Right atrium auricular region (tissue), 2 donors: ENCODE results near the gene ANKDD1B. TPM values are rescaled to one million over a fixed set of nuclear protein-coding genes. Genes with fewer than 3 reads are reported as not detected.
"Not testable (repeated sequence)": the region's sequence is repeated elsewhere in the genome, so short reads cannot be mapped to it uniquely, and the experiment has no call there.

ENCODE experiments used
- DNase-seq: peaks from one replicate; pipeline ENCODE4 v3.0.0-alpha.2; 2019; ENCODE audit warnings: low spot score
- H3K27ac ChIP-seq, 2 donors: fragments of 200-600 bp; sonication (generic); 1 replicate in 1 of 2; 2 replicates in 1 of 2; pipeline ENCODE4 v1.5.1; 2016 to 2019
- H3K27me3 ChIP-seq, 2 donors: fragments of 200-600 bp; sonication (generic); one replicate each; pipeline versions ENCODE4 v1.5.1 to v1.6.0; 2017 to 2019
- H3K36me3 ChIP-seq: fragments of 200-600 bp; sonication (generic); one replicate; pipeline ENCODE4 v1.5.1; 2016
- H3K4me1 ChIP-seq, 2 donors: fragments of 200-600 bp; sonication (generic); one replicate each; pipeline versions ENCODE4 v1.5.1 to v1.6.0; 2017 to 2019
- H3K4me3 ChIP-seq, 2 donors: fragments of 200-600 bp; sonication (generic); 1 replicate in 1 of 2; 2 replicates in 1 of 2; pipeline ENCODE4 v1.5.1; 2017 to 2019; ENCODE audit warnings: mild to moderate bottlenecking in 1 of 2, moderate library complexity in 1 of 2
- H3K9me3 ChIP-seq, 2 donors: fragments of 200-600 bp; sonication (generic); one replicate each; pipeline ENCODE4 v1.5.1; 2019
- total RNA-seq, 2 donors: library from RNA; depleted of rRNA; stranded (reverse); fragments of >200 nt; gene quantifications; one replicate each; pipeline ENCODE4 v1.1.0, GENCODE V29; 2016
- TF ChIP-seq, protein P1 (sequence below), 2 donors: fragments of 200-600 bp; sonication (generic); IDR thresholded peaks; one replicate each; pipeline ENCODE4 v1.5.1; 2019; ENCODE audit warnings: antibody characterized with exemption in 2 of 2

ANKDD1B gene
- not detected for total RNA-seq

DNA sequence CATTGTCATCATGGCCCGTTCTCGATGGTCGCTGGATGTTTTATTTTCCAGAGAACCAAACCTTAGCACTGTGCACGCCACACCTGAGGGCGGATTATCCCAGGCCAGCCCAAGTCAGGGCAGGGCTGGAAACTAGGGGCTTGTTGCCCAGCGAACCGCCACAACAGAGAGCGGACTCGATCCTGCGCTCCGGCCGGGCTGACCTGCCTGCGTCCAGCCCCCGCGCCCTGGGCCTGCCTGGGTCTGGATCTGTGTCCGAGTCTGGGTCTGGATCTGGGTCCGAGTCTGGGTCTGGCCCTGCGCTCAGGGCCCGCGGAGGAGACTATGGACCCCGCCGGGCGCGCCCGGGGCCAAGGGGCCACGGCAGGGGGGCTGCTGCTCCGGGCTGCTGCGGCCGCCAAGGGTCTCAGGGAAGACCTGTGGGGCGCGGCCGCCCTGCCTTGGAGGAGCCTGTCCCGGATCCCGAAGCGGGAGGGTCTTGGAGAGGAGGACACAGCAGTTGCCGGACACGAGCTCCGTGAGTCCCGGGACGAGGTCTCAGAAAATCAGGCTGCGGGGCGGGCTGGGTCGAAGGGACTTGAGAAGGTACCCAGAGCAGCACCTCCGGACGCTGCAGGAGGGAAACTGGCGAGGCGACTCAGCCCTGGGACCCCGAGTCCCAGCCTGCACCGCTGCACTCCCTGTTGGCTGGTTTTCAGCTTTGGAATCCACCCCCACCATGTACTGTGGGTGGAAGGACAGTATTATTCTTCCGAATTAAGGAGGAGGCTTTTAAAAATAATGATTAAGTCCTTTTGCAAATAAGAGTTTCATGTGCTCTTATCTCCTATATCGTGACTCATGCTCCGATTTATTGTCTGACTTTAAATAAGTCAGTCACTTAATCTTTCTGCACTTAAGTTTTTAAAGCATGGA is at the start of gene ANKDD1B:
ANKDD1B (plus strand) TSS at position 143 of the 915 bp plus-strand sequence; CDS start at position 325, 182 bp downstream.
- H3K27ac ChIP-seq: no peak within 1 kb of the TSS
- TF ChIP-seq, protein P1, sequence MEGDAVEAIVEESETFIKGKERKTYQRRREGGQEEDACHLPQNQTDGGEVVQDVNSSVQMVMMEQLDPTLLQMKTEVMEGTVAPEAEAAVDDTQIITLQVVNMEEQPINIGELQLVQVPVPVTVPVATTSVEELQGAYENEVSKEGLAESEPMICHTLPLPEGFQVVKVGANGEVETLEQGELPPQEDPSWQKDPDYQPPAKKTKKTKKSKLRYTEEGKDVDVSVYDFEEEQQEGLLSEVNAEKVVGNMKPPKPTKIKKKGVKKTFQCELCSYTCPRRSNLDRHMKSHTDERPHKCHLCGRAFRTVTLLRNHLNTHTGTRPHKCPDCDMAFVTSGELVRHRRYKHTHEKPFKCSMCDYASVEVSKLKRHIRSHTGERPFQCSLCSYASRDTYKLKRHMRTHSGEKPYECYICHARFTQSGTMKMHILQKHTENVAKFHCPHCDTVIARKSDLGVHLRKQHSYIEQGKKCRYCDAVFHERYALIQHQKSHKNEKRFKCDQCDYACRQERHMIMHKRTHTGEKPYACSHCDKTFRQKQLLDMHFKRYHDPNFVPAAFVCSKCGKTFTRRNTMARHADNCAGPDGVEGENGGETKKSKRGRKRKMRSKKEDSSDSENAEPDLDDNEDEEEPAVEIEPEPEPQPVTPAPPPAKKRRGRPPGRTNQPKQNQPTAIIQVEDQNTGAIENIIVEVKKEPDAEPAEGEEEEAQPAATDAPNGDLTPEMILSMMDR (IDR thresholded peaks at IDR 0.05): no peak
- no peaks in the 10 kb centered on the region for H3K9me3 ChIP-seq
- H3K27me3 ChIP-seq: no peaks in the 10 kb centered on the region
- peak within 1 kb of the TSS; percentile 35 to 51 for H3K4me3 ChIP-seq
- peaks cover 0 to 12% of the 10 kb centered on the region in 2 donors for H3K4me1 ChIP-seq
- DNase-seq: no peak
- no peaks in the 10 kb centered on the region for H3K36me3 ChIP-seq

DNA sequence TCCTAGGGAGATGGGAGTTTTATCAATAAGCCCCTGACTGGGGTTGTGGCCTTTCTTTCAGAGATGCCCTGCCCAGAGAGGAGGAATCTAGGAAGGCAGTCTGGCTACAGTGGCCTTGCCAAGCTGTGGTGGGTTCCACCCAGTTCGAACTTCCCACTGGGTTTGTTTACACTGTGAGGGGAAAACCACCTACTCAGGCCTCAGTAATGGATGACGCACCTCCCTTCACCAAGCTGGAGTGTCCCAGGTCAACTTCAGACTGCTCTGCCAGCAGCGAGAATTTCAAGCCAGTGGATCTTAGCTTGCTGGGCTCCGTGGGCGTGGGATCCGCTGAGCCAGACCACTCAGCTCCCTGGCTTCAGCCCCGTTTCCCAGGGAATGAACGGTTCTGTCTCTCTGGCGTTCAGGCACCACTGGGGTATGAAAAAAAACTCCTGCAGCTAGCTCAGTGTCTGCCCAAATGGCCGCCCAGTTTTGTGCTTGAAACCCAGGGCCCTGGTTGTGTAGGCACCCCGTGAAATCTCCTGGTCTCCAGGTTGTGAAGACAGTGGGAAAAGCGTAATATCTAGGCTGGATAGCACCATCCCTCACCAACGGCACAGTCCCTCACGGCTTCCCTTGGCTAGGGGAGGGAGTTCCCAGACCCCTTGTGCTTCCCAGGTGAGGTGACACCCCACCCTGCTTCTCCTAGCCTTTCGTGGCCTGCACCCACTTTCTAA is 45.1 kb upstream of the ANKDD1B start:
- peak overlapping the region in 1 of 2 donors; percentile 56 for H3K27ac ChIP-seq
- H3K4me3 ChIP-seq, H3K27me3 ChIP-seq, H3K36me3 ChIP-seq, DNase-seq: not testable (repeated sequence)
- peaks cover 0 to 14% of the 10 kb centered on the region in 2 donors for H3K9me3 ChIP-seq
- H3K4me1 ChIP-seq: peaks cover 0 to 30% of the 10 kb centered on the region in 2 donors

DNA sequence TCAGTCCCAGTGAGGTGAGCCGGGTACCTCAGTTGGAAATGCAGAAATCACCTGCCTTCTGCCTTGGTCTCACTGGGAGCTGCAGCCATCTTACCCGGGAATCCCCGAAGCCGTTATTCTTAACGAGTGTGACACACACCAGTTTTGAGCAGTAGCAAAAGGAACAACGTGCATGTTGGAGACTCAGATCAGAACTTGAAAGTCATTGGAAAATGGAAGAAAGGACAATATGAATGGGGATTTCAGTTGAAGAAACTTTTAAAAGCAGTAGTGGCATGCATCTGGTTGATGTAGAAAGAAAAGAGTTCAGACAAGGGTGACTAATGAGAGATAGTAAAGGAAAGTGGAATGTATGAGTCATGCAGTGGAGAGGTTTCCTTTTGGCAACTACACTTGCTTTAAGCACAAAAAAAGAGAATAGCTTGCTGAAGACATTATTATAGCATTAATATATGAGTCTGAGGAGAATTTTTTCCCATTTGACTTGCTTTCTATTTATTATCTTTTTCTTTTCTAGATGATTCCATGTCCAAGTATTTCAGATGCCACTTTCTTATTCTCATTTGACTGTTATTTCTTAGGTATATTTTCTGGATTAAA is 44.4 kb upstream of the ANKDD1B start:
- Histone ChIP-seq H3K4me1 (peaks cover 0 to 37% of the 10 kb centered on the region in 2 donors), H3K36me3 (peaks cover 5% of the 10 kb centered on the region), H3K4me3 (peak overlapping the region in 1 of 2 donors; percentile 1), H3K27ac (peak overlapping the region in 1 of 2 donors; percentile 56), H3K9me3 (peaks cover 0 to 14% of the 10 kb centered on the region in 2 donors), H3K27me3 (no peaks in the 10 kb centered on the region)
- no peak for DNase-seq
- TF ChIP-seq, protein P1 (IDR thresholded peaks at IDR 0.05): no peak

DNA sequence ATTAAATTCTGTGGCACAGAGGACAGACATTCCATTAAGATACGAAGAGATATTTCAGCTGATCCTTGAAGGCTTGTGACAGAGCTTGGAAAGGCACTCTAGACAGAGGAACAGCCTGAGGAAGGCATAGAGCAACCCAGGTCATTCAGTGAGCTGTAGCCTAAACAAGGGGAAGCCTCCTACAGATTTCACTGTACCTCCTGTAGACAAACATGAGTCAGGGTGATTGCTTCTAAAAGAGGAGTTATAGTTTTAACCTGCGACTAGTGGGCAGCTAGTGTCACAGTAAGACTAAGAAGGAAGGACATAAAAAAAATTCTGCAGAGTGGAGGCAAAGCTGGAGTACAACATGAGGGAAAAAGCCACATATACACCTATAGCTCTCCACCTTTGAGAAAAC is 43.5 kb upstream of the ANKDD1B start:
- no peak overlapping the region for H3K27ac ChIP-seq
- peaks cover 5% of the 10 kb centered on the region for H3K36me3 ChIP-seq
- peaks cover 0 to 13% of the 10 kb centered on the region in 2 donors for H3K9me3 ChIP-seq
- DNase-seq: no peak
- TF ChIP-seq, protein P1 (IDR thresholded peaks at IDR 0.05): no peak
- H3K4me1 ChIP-seq: peaks cover 0 to 38% of the 10 kb centered on the region in 2 donors
- no peak overlapping the region for H3K4me3 ChIP-seq
- no peaks in the 10 kb centered on the region for H3K27me3 ChIP-seq

DNA sequence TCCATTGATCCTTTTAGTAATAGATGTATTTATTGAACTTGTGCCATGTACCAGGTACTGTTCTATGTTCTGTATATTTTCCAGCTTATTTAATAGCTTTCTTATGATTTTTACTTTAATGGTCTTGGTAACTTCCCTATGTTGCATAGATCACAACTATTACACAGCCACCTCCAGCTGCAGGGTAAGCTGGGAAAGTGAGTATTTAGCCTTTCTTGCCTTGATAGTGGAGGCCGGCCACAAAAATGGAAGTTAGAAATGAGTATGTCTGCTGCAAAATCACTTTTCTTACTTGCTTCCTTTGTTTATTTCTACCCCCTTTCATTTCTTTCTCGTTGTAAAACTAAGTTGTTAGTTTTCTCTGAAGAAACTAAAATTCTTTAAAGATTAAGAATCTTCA is 43.1 kb upstream of the ANKDD1B start:
- no peaks in the 10 kb centered on the region for H3K27me3 ChIP-seq
- peaks cover 5% of the 10 kb centered on the region for H3K36me3 ChIP-seq
- TF ChIP-seq, protein P1 (IDR thresholded peaks at IDR 0.05): no peak
- no peak overlapping the region for H3K27ac ChIP-seq
- peaks cover 0 to 38% of the 10 kb centered on the region in 2 donors for H3K4me1 ChIP-seq
- peaks cover 0 to 8% of the 10 kb centered on the region in 2 donors for H3K9me3 ChIP-seq
- no peak overlapping the region for H3K4me3 ChIP-seq
- no peak for DNase-seq
